HG02623 (cell line): ENCODE data around the gene GATA5.

Source experiments
- ATAC-seq: cut with Tn5 transposase; IDR thresholded peaks from one replicate; pipeline ENCODE4 v1.9.1; 2021; ENCODE audit warnings: moderate library complexity; ENCODE audit not compliant: unreplicated experiment

GATA5 gene

DNA sequence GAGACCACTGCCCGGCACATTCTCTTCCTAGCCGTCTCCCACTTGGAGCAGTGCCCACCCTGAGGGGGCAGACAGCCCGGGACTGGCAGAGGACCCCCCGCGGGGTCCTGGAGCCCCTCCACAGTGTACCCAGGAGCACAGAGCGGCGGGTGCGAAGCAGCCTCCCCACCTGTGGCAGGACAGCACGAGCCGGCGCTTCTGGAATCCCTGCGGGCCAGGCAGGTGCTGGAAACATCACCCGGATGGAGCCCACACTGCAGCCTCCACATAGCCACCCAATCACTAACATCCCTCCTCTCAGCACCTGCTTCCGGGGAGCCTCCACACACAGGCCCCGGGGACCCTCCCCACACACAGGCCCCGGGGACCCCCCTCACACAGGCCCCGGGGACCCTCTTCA lies 18.7 kb downstream of the GATA5 start:
- no peak for ATAC-seq

DNA sequence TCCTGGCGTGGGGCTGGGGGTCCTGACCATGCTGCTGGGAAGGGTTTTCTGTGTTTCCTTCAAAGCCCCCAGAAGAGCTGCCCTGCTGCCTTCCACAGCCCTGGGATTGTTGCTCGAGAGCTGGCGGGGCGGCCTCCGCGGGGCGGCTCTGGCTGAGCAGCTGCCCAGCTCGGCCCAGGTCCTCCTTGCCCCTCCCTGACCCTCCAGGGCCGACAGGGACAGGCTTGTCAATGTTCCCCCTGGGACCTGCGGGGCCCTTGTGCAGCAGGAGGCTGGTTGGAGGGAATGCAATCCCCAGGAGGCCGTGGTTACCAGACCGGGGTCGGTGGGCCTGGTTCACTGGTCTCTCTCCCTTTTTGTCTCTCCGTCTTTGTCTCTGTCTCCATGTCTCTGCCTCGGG lies 19.9 kb downstream of the GATA5 start:
- ATAC-seq = no peak

- no peak for ATAC-seq
These were observed 20.7 kb downstream of the GATA5 start for GRCh38 chr20:62454904-62455636.

GRCh38 chr20:62453186-62453808 lies 22.5 kb downstream of the GATA5 start:
- ATAC-seq = no peak

DNA sequence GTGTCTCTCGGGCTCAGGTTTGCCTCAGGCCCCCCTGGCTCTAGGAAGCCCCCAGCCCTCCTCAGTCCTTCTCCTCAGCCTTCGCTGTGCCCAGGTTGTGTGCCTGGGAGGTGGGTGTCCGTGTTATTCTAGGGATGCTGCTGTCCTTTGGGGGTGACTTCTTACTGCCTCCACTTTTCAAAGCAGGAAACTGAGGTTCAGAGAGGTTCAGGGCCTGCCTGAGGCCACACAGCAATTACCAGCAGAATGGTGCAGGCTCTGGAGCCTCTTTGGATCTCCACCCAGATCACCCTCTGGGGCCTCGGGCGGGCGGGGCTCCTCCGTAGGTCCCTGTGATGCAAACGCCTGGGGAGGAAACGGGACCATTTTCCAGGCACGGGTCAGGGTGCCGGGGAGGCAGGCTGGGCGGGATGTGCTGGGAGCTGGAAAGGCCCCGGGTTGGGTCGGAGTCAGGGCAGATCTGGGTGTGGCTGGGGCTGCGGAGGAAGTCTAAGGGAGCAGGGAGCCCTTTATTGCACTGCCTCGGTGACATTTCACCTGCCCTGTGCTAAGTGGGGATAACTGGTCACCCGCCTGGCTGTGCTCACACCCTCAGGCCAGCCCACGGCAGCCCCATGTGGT lies 23.2 kb downstream of the GATA5 start:
- ATAC-seq = no peak

DNA sequence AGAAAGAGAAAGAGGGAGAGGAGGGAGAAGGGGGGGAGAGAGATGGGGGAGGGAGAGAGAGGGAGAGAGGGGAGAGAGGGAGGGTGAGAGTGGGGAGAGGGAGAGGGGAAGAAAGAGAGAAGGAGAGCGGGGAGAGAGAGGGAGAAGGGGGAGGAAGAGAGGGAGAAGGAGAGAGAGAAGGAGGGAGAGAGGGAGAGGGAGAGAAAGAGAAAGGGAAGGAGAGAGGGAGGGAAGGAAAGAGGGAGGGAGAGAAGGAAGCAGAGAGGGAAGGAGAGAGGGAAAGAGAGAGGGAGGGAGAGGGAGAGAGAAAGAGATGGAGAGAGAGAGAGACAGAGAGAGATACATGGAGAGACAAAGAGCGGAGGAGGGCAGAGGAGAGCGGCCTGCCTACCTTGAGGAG lies 23.8 kb downstream of the GATA5 start:
- ATAC-seq = no peak

DNA sequence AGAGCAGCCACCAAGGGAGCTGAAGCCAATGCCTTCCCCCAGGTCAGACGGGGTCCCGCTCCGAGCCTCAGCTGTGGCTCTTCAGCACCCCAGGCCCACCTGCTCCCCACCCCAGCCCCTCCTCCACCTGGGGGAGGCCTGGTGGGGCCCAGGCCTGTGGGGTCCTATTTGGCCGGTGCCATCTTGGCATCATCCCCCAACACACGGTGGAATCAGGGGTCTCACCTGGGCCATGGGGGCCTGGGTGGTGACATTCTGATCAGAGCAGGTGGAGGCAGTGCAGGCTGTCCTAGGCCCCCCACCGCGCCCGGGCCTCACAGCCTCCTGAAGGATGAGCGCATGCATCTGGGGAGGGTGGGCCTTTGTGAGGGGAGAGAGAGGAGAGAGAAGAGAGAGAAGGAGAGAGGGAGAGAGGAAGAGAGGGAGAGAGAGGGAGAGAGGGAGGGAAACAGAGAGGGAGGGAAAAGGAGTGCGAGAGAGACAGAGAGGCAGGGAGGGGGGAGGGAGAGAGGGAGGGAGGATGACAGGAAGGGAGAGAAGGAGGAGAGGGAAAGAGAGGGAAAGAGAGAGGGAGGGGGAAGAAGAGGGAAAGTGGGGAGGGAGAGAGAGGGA lies 24.5 kb downstream of the GATA5 start:
- no peak for ATAC-seq

DNA sequence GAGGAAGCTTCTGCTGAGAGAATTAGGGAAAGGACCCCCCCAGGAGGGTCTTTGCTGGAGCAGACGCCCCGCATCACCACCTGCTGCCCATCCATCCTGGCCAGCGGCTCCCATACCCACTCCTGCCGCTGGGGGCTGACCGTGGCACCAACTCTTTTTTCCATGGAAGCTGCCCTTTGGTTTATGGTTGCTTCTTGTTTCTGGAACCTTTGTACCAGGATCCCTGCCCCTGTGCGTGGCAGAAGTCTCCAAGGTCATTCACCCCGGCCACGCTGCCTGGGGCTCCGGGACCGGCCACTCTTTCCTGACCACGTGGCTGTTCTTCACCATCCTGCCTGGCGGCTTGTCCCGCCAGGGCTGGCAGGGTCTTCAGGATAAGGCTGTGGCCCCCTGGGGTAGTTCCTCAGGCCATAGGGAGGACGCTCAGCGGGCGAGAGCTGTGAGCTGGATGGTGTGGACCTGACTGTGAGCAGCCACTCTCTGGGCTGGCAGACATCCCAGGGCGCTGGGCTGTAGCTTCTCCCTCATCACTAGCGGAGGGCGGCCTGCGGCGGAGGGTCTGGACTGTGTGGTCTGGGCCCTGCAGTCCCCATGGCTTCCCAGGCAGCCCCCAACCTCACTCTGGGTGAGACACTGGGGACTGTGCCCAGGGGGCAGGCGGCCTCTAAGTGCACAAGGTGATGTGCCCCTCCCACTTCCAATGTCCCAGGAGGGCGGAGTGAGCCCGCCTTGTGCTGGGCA lies 25.7 kb downstream of the GATA5 start:
- ATAC-seq = no peak

DNA sequence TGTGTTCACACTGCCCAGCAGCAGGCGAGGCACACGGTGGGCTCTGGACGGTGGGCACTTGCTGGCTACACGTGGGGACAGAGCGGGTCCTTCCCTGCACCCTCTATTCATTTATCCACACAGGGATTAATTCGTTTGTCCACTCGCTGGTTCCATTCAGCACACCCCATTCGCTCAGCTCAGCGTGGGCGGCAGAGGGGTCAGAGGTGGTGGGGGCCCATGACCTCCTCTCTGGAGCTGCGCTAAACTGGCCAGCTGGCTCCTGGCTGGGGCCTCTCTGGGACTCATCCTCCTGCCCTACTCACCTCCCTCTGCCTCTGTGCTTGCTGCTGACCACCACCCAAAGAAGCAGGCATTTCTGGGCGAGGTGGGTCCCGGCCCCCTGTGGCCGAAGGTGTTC lies 27.0 kb downstream of the GATA5 start:
- no peak for ATAC-seq

- no peak for ATAC-seq
These were observed 27.8 kb downstream of the GATA5 start for GRCh38 chr20:62448038-62448437.

- ATAC-seq = no peak
These were observed 28.6 kb downstream of the GATA5 start for GRCh38 chr20:62446888-62447869.

- no peak for ATAC-seq
These were observed 29.3 kb downstream of the GATA5 start for GRCh38 chr20:62446481-62446880.

GRCh38 chr20:62445553-62446340 lies 30.0 kb downstream of the GATA5 start:
- no peak for ATAC-seq

DNA sequence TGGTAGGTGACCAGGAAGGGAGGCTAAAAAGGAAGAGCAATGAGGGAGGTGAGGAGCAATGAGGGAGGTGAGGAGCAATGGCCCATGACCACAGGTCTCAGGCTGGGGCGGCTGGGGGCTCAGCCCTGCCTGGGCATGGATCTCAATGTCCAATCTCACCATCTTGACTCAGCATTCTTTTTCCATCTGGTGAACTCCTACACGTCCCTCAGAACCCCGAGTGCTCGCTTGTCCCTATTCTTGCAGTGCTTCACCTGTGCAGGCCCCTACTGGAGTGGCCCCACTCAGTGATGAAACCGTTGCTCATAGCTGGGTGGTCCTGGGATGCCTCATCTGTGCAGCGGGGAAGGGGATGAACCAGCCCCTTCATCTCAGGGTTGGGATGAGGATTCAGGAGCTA lies 31.5 kb downstream of the GATA5 start:
- no peak for ATAC-seq

GRCh38 chr20:62441987-62442539 lies 33.7 kb downstream of the GATA5 start:
- ATAC-seq = no peak

GRCh38 chr20:62439218-62439617 lies 36.6 kb downstream of the GATA5 start:
- ATAC-seq = no peak

- ATAC-seq = no peak
These were observed 37.9 kb downstream of the GATA5 start for GRCh38 chr20:62437927-62438326.

GRCh38 chr20:62437496-62437895 lies 38.3 kb downstream of the GATA5 start:
- no peak for ATAC-seq

- ATAC-seq = no peak
These were observed 39.1 kb downstream of the GATA5 start for GRCh38 chr20:62436692-62437091.
